Hepatocyte (in vitro differentiated cells): Measurements from ENCODE around the gene SEMA5B. TPM values are rescaled to one million over a fixed set of nuclear protein-coding genes. Genes with fewer than 3 reads are reported as not detected.

Experiments used
- DNase-seq: peaks from one replicate; pipeline ENCODE4 v3.0.0-alpha.2; 2016; ENCODE audit warnings: low spot score
- H2AFZ ChIP-seq: fragments of 200-600 bp; sonication (generic); 2 replicates; pipeline ENCODE4 v1.6.0; 2016; ENCODE audit warnings: antibody characterized with exemption, mild to moderate bottlenecking
- H3K27ac ChIP-seq: fragments of 200-600 bp; sonication (generic); 2 replicates; pipeline ENCODE4 v1.5.1; 2016; ENCODE audit warnings: mild to moderate bottlenecking
- H3K27me3 ChIP-seq: fragments of 200-600 bp; sonication (generic); 2 replicates; pipeline ENCODE4 v1.6.1; 2016
- H3K36me3 ChIP-seq: fragments of 200-600 bp; sonication (generic); replicated peaks from 2 replicates; pipeline ENCODE4 v1.5.1; 2016; ENCODE audit warnings: low read depth; ENCODE audit not compliant: insufficient read depth
- H3K4me1 ChIP-seq: fragments of 200-600 bp; sonication (generic); 2 replicates; pipeline ENCODE4 v1.5.1; 2016; ENCODE audit warnings: mild to moderate bottlenecking, moderate library complexity; ENCODE audit not compliant: insufficient read depth
- H3K4me2 ChIP-seq: fragments of 200-600 bp; sonication (generic); 2 replicates; pipeline ENCODE4 v1.6.0; 2016
- H3K4me3 ChIP-seq: fragments of 200-600 bp; sonication (generic); 2 replicates; pipeline ENCODE4 v1.5.1; 2016; ENCODE audit warnings: mild to moderate bottlenecking
- H3K79me2 ChIP-seq: fragments of 200-600 bp; sonication (generic); 2 replicates; pipeline ENCODE4 v1.6.0; 2017; ENCODE audit warnings: mild to moderate bottlenecking
- H3K9me2 ChIP-seq: fragments of 200-600 bp; sonication (generic); replicated peaks from 2 replicates; pipeline ENCODE4 v1.6.0; 2017; ENCODE audit warnings: mild to moderate bottlenecking; ENCODE audit not compliant: insufficient read depth
- H3K9me3 ChIP-seq: fragments of 200-600 bp; sonication (generic); 2 replicates; pipeline ENCODE4 v1.5.1; 2016; ENCODE audit warnings: low read depth, mild to moderate bottlenecking
- H4K20me1 ChIP-seq: fragments of 200-600 bp; sonication (generic); 2 replicates; pipeline ENCODE4 v1.6.0; 2016; ENCODE audit warnings: mild to moderate bottlenecking; ENCODE audit not compliant: insufficient read depth, poor library complexity, severe bottlenecking
- EZH2 ChIP-seq: fragments of 200-600 bp; sonication (generic); IDR thresholded peaks from 2 replicates; pipeline ENCODE4 v1.6.1; 2016; ENCODE audit warnings: antibody characterized with exemption, mild to moderate bottlenecking, borderline replicate concordance
- EZH2phosphoT487 ChIP-seq: fragments of 200-600 bp; sonication (generic); IDR thresholded peaks from one replicate; pipeline ENCODE4 v1.6.1; 2018; ENCODE audit warnings: antibody characterized with exemption, mild to moderate bottlenecking, low read depth, moderate library complexity; ENCODE audit not compliant: unreplicated experiment, severe bottlenecking
- whole genome bisulfite sequencing: methylation state at CpG from one replicate; pipeline ENCODE4 v1.1.6; 2016; ENCODE audit warnings: low lambda C conversion rate; ENCODE audit errors: missing lambda C conversion rate; 5-methylcytosine and 5-hydroxymethylcytosine counted together
- polyA plus RNA-seq: library from polyadenylated mRNA; unstranded; fragments of >200 nt; fragmentation: Nextera tagmentation; extraction: Ambion mirVana; gene quantifications from 2 replicates; pipeline ENCODE4 v1.2.1, GENCODE V29; 2016
- total RNA-seq: library from RNA; depleted of rRNA; stranded (reverse); fragments of >200 nt; gene quantifications from 2 replicates; pipeline ENCODE4 v1.2.3, GENCODE V29; 2014
- TF ChIP-seq, protein P1 (sequence below): fragments of 200-600 bp; sonication (generic); IDR thresholded peaks from 2 replicates; pipeline ENCODE4 v1.5.1; 2016; ENCODE audit warnings: antibody characterized with exemption, mild to moderate bottlenecking; ENCODE audit not compliant: poor library complexity

SEMA5B gene
- total and polyA plus RNA-seq, 2 experiments from 2014 or later: 1.4 to 4.2 TPM

GRCh38 chr3:122961146-122961545, 66.4 kb downstream of the SEMA5B start:
- TF ChIP-seq EZH2phosphoT487: no peak
- TF ChIP-seq, protein P1, sequence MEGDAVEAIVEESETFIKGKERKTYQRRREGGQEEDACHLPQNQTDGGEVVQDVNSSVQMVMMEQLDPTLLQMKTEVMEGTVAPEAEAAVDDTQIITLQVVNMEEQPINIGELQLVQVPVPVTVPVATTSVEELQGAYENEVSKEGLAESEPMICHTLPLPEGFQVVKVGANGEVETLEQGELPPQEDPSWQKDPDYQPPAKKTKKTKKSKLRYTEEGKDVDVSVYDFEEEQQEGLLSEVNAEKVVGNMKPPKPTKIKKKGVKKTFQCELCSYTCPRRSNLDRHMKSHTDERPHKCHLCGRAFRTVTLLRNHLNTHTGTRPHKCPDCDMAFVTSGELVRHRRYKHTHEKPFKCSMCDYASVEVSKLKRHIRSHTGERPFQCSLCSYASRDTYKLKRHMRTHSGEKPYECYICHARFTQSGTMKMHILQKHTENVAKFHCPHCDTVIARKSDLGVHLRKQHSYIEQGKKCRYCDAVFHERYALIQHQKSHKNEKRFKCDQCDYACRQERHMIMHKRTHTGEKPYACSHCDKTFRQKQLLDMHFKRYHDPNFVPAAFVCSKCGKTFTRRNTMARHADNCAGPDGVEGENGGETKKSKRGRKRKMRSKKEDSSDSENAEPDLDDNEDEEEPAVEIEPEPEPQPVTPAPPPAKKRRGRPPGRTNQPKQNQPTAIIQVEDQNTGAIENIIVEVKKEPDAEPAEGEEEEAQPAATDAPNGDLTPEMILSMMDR: no peak
- TF ChIP-seq EZH2: no peak
- no peaks in the 10 kb centered on the region for H3K4me1 ChIP-seq
- H4K20me1 ChIP-seq: no peaks in the 10 kb centered on the region
- H3K79me2 ChIP-seq: no peaks in the 10 kb centered on the region
- no peak overlapping the region for H3K4me2 ChIP-seq
- 88% methylated on average over 4 of the region's 4 CpGs for WGBS
- no peak for DNase-seq
- H3K27me3 ChIP-seq: peaks cover 7% of the 10 kb centered on the region
- H3K9me2 ChIP-seq: no peaks in the 10 kb centered on the region
- H2AFZ ChIP-seq: no peak overlapping the region
- no peaks in the 10 kb centered on the region for H3K9me3 ChIP-seq
- H3K36me3 ChIP-seq: no peaks in the 10 kb centered on the region
- H3K4me3 ChIP-seq: no peak overlapping the region
- no peak overlapping the region for H3K27ac ChIP-seq

- Histone ChIP-seq H3K36me3 (no peaks in the 10 kb centered on the region), H3K9me2 (no peaks in the 10 kb centered on the region), H3K4me2 (no peak overlapping the region), H4K20me1 (no peaks in the 10 kb centered on the region), H3K9me3 (no peaks in the 10 kb centered on the region), H3K4me1 (no peaks in the 10 kb centered on the region), H2AFZ (no peak overlapping the region), H3K4me3 (no peak overlapping the region), H3K27ac (no peak overlapping the region), H3K27me3 (peaks cover 7% of the 10 kb centered on the region), H3K79me2 (no peaks in the 10 kb centered on the region)
- TF ChIP-seq, protein P1: no peak
- 85% methylated on average over 4 of the region's 4 CpGs for WGBS
- DNase-seq: no peak
Measured at GRCh38 chr3:122960652-122961051, 66.9 kb downstream of the SEMA5B start.

- Histone ChIP-seq H3K9me2 (no peaks in the 10 kb centered on the region), H3K4me2 (no peak overlapping the region), H3K4me1 (no peaks in the 10 kb centered on the region), H3K27me3 (peaks cover 7% of the 10 kb centered on the region), H3K36me3 (no peaks in the 10 kb centered on the region), H3K4me3 (no peak overlapping the region), H2AFZ (no peak overlapping the region), H3K9me3 (no peaks in the 10 kb centered on the region), H3K79me2 (no peaks in the 10 kb centered on the region), H4K20me1 (no peaks in the 10 kb centered on the region), H3K27ac (no peak overlapping the region)
- DNase-seq: no peak
- WGBS: 58% methylated on average over 5 of the region's 5 CpGs
- TF ChIP-seq EZH2phosphoT487 (no peak), EZH2 (no peak)
- TF ChIP-seq, protein P1: no peak
Measured at GRCh38 chr3:122959339-122959738, 68.2 kb downstream of the SEMA5B start.
